HG02642 (cell line): Measurements from ENCODE around the gene HBZ.
"Not testable (repeated sequence)": the region's sequence is repeated elsewhere in the genome, so short reads cannot be mapped to it uniquely, and the experiment has no call there.

Experiments used
- ATAC-seq: cut with Tn5 transposase; IDR thresholded peaks from one replicate; pipeline ENCODE4 v1.9.1; 2021; ENCODE audit warnings: mild to moderate bottlenecking; ENCODE audit not compliant: unreplicated experiment, poor library complexity

HBZ gene

DNA sequence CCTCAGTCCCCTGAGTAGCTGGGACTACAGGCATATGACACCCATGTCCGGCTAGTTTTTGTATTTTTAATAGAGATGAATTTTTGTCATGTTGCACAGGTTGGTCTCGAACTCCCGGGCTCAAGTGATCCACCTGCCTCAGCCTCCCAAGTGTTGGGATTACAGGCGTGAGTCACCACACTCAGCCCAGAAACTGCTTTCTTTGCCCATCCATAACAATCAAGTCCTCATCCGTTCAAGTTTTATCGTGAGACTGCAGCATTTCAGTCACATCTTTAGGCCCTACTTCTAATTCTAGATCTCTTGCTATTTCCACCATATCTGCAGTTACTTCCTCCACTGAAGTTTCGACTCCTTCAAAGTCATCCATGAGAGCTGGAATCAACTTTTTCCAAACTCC is 20.3 kb upstream of the HBZ start:
- no peak for ATAC-seq

GRCh38 chr16:133716-134115 is 18.7 kb upstream of the HBZ start:
- no peak for ATAC-seq

- no peak for ATAC-seq
These were observed 14.4 kb upstream of the HBZ start for GRCh38 chr16:138049-138417.

DNA sequence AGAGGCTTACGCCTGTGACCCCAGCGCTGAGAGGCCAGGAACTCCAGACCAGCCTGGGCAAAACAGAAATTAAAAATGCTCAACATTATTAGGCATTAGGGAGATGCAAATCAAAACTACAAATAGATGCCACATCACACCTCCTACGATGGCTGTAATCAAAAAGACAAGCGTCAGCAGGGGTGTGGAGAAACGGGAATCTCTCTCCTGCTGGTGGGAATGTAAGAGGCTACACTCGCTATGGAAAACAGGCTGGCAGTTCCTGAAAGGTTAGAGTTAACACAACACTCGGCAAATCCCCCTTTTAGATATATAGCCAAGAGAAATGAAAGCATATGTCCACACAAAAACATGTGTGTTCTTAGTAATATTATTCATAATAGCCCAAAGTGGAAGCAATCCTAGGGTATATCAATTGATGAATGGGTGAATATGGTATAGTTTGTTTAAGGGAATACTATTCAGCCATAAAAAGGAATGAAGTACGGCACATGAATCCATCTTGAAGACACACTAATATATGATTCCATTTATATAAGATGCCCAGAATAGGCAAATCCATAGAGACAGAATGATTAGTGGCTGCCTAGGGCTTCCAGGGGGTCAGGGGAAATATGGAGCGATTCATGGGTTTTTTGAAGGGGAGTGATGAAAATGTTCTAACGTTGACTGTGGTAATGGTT is 12.1 kb upstream of the HBZ start:
- ATAC-seq = no peak

DNA sequence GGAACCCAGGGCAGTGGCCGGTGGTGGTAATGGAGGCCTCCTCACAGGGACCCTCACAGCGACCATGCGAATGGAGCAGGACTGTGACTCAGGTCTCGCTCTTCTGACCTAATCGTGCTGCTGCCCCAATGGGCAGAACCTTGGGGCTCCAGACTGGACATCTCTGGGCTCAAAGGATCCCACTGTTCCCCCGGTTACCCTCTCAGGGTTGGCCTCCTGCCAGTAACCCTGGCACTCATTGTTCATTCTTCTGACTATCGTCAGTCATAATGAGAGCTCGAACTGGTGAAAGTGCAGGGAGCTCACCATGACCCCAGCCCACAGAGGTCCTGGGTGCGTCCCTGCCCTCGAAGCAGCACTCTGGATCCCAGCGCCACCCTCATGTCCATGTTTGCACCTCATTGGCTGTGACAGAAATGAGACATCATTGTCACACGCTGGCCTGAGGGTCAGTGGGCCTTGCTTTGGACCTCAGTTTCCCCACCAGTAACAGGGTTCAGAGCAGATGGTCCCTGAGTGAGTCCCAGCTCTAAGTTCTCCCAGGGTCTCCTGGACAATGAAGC is 10.0 kb upstream of the HBZ start:
- no peak for ATAC-seq

DNA sequence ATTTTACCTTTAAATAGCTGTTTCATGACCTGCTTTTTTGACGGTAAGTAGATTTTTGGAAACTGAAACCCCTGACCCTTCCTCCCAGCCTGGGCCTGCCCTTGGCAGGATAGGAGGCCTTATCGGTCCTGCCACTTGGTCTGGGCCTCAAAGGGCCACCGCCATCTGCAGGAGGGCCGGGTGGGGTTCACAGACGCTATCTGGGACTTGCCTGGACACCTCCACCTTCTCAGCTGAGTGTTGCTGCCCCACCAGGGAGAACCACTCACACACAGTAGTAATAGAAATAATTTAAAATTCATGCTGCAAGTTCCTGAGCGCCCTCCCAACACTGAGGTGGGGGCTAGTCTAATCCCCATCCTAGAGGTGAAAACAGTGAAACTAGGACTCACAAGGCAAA is 9.4 kb upstream of the HBZ start:
- no peak for ATAC-seq

DNA sequence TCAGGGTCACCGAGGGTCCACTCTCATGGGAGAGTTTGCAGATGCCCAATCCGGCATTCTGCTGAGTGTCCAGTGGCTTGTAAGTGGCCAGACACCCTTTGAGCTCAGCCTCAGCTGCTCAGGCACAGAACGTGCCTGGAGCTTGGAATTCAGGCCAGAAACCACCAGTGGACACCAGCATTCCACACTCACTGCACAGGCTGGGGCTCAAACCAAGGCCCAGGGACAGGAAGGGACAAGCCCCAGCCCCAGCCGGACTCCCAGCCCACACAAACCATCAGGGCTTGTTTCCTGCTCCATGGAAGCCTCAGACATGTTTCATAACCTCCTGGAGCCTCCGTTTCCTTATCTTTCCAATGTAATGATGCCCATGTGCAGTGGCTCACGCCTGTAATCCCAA is 9.0 kb upstream of the HBZ start:
- no peak for ATAC-seq

DNA sequence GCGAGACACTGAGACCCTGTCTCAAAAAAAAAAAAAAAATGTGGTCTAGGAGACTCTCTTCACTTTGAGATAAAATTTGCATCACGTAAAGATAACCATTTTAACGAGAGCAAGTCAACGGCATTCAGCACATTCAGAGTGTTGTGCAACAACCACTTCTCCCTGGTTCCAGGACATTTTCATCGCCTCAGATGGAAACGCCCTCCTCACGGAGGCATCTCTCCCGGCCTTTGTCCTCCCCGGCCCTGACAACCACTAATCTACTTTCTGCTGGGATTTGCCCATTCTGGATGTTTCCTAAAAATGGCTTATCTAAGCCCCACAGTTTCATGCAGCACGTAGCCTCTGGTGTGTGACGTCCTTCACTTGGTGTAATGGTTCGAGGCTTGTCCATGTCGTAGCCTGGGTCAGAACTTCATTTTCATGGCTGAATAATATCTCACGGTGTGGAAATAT is 7.6 kb upstream of the HBZ start:
- ATAC-seq = no peak

DNA sequence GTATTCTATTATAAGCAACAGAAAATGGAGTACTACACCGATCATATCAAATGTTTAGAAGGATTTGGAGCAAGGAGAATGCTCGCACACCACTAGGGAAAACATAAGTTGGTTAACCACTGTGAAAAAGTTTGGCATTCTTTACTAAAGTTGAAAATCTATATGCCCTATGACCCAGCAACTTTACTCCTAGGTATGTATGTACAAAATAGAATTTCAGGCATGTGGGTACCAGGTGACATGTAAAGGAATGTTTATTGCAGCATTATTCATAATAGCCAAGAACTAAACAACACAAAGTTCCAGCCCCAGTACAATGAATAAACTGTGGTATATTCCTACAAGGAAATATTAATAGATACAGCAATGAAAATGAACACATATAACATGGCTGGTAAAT is 5.8 kb upstream of the HBZ start:
- ATAC-seq = no peak

- no peak for ATAC-seq
These were observed 3.3 kb upstream of the HBZ start for GRCh38 chr16:149024-149660.

- ATAC-seq = not testable (repeated sequence)
These were observed 681 bp downstream of the HBZ start for GRCh38 chr16:153129-153521.

GRCh38 chr16:153550-154216 is 1.2 kb downstream of the HBZ start:
- not testable (repeated sequence) for ATAC-seq

DNA sequence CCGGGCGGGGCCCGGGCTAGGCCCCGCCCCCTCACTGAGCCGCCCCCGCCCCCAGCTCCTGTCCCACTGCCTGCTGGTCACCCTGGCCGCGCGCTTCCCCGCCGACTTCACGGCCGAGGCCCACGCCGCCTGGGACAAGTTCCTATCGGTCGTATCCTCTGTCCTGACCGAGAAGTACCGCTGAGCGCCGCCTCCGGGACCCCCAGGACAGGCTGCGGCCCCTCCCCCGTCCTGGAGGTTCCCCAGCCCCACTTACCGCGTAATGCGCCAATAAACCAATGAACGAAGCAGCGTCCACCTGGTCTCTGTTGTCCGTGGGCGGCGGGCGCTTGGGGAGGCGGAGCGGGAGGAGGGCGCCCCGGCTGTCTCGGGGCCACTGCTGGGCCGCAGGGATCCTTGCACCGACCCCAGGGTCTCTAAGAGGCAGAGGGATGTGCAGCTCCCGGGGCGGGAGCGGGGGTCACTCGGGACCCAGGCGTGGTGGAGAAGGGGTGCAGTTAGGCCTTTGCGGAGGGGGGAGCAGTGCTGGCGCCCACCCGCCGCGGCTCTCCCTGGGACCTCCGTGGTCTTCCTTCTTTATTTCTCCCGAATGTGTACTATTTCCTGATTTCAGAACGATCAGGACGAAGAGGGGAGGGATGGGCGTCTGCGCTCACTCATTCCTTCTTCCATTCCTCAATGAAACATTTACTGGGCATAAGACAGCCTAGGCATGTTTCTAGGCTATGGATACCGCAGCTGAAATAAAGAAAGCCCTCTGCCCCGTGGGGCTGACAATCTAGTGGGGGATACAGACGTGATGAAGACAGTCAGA is 2.0 kb downstream of the HBZ start:
- ATAC-seq = no peak

GRCh38 chr16:155031-155398 is 2.6 kb downstream of the HBZ start:
- ATAC-seq = no peak

DNA sequence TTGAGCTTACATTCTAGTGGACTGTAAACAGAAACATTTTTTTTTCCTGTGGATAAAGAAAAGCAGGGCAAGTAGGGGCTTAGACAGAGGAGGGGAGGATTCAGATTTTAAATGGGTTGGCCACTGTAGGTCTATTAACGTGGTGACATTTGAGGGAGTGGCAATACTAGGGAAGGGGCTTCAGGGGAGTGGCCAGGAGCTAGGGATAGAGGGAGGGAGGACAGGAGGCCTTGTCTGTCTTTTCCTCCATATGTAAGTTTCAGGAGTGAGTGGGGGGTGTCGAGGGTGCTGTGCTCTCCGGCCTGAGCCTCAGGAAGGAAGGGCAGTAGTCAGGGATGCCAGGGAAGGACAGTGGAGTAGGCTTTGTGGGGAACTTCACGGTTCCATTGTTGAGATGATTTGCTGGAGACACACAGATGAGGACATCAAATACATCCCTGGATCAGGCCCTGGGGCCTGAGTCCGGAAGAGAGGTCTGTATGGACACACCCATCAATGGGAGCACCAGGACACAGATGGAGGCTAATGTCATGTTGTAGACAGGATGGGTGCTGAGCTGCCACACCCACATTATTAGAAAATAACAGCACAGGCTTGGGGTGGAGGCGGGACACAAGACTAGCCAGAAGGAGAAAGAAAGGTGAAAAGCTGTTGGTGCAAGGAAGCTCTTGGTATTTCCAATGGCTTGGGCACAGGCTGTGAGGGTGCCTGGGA is 6.8 kb downstream of the HBZ start:
- ATAC-seq = no peak

- ATAC-seq = not testable (repeated sequence)
These were observed 7.8 kb downstream of the HBZ start for GRCh38 chr16:160242-160641.

DNA sequence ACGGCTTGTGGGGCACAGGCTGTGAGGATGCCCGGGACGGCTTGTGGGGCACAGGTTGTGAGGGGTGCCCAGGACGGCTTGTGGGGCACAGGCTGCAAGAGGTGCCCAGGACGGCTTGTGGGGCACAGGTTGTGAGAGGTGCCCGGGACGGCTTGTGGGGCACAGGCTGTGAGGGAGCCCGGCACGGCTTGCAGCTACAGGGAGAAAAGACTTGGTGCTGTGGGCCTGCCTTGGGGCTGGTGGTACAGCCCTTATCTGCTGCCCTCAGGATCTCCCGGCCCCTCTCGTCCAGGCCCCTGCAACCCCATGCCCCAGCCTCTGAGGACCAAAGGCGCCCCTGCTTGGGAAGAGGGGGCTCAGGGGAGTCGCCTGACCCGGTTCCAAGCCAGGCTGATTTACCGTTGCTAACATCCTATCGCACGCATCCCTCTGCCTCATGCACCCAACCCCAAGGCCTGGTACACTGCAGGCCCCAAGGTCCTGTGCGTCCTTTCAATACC is 8.3 kb downstream of the HBZ start:
- no peak for ATAC-seq

- ATAC-seq = no peak
These were observed 10.0 kb downstream of the HBZ start for GRCh38 chr16:162271-162991.

- not testable (repeated sequence) for ATAC-seq
These were observed 10.7 kb downstream of the HBZ start for GRCh38 chr16:163139-163538.
